Esophagus squamous epithelium (tissue), 5 donors: ENCODE results near the gene MEGF6. TPM values are rescaled to one million over a fixed set of nuclear protein-coding genes. Genes with fewer than 3 reads are reported as not detected.

ENCODE experiments used
- DNase-seq: peaks from one replicate; lab custom pipeline; 2025; lab: John Stamatoyannopoulos, UW
- H3K27ac ChIP-seq, 4 donors: fragments of 200-600 bp; sonication (generic); one replicate each; pipeline ENCODE4 v1.5.1; 2016 to 2019; ENCODE audit warnings: mild to moderate bottlenecking in 1 of 4
- H3K27me3 ChIP-seq, 4 donors: fragments of 200-600 bp; sonication (generic); 1 replicate in 3 of 4; 2 replicates in 1 of 4; pipeline versions ENCODE4 v1.5.1 to v1.6.0; 2017 to 2021; ENCODE audit warnings: antibody characterized with exemption in 1 of 4
- H3K36me3 ChIP-seq, 3 donors: fragments of 200-600 bp; sonication (generic); one replicate each; pipeline ENCODE4 v1.5.1; 2016 to 2019
- H3K4me1 ChIP-seq, 3 donors: fragments of 200-600 bp; sonication (generic); one replicate each; pipeline ENCODE4 v1.5.1; 2017 to 2019
- H3K4me3 ChIP-seq, 4 donors: fragments of 200-600 bp; sonication (generic); 1 replicate in 3 of 4; 2 replicates in 1 of 4; pipeline ENCODE4 v1.5.1; 2016 to 2019; ENCODE audit warnings: mild to moderate bottlenecking in 2 of 4, moderate library complexity in 1 of 4
- H3K9me3 ChIP-seq, 3 donors: fragments of 200-600 bp; sonication (generic); one replicate each; pipeline ENCODE4 v1.5.1; 2016 to 2019
- CTCF ChIP-seq, 6 experiments: fragments of 450-650 bp in 4 of 6; fragments of 200-600 bp in 2 of 6; sonication (generic) in 2 of 6; IDR thresholded peaks; one replicate each; pipeline ENCODE4 v1.5.1; 2016 to 2019; ENCODE audit warnings: antibody characterized with exemption in 6 of 6, mild to moderate bottlenecking in 4 of 6, moderate library complexity in 4 of 6
- POLR2A ChIP-seq, 4 donors: fragments of 450-650 bp; IDR thresholded peaks; one replicate each; pipeline ENCODE4 v1.6.1; 2017; ENCODE audit warnings: antibody characterized with exemption in 4 of 4, mild to moderate bottlenecking in 4 of 4, moderate library complexity in 3 of 4
- WGBS, 2 donors: methylation state at CpG; one replicate each; pipeline ENCODE4 v1.1.5; 2018; 5-methylcytosine and 5-hydroxymethylcytosine counted together
- intact Hi-C: fragments of 100-400 bp; cut with DNase I; formaldehyde crosslinking; loops from one replicate; pipeline ENCODE4 v1.15.0; 2022
- total RNA-seq, 4 donors: library from RNA; depleted of rRNA; stranded (reverse); fragments of >200 nt; gene quantifications; one replicate each; pipeline ENCODE4 v1.1.0, GENCODE V29; 2016
- donor health status: DM: yes; HTN: yes; CAD: no.

The MEGF6 gene
- total RNA-seq, 4 donors from 2014 or later: 8.8 to 27.1 (median 16.8) TPM

GRCh38 chr1:3632298-3632697 is 21.0 kb upstream of the MEGF6 start:
- Histone ChIP-seq H3K9me3 (no peaks in the 10 kb centered on the region), H3K36me3 (peaks cover 29 to 100% (median 31%) of the 10 kb centered on the region in 3 donors), H3K4me3 (no peak overlapping the region), H3K4me1 (peaks cover 8 to 25% (median 13%) of the 10 kb centered on the region in 3 donors), H3K27ac (peak overlapping the region; percentile 0 to 77 (median 44)), H3K27me3 (no peaks in the 10 kb centered on the region)
- WGBS, 2 donors: 84 to 85% methylated on average over 12 of the region's 17 CpGs
- DNase-seq: no peak
- TF ChIP-seq CTCF (IDR thresholded peaks at IDR 0.05) (no peak), POLR2A (IDR thresholded peaks at IDR 0.05) (no peak)
- intact Hi-C loops: no loop called here

GRCh38 chr1:3631320-3632260 is 20.3 kb upstream of the MEGF6 start:
- 46 to 61% methylated on average over 15 to 18 of the region's 36 CpGs for WGBS, 2 donors
- intact Hi-C loops: no loop called here
- peaks cover 8 to 26% (median 13%) of the 10 kb centered on the region in 3 donors for H3K4me1 ChIP-seq
- H3K36me3 ChIP-seq: peaks cover 24 to 100% (median 32%) of the 10 kb centered on the region in 3 donors
- no peaks in the 10 kb centered on the region for H3K27me3 ChIP-seq
- TF ChIP-seq POLR2A (IDR thresholded peaks at IDR 0.05): no peak
- no peak for TF ChIP-seq CTCF (IDR thresholded peaks at IDR 0.05)
- peak overlapping the region; percentile 26 to 77 (median 62) for H3K27ac ChIP-seq
- no peak overlapping the region for H3K4me3 ChIP-seq
- no peaks in the 10 kb centered on the region for H3K9me3 ChIP-seq
- DNase-seq: no peak

- no peaks in the 10 kb centered on the region for H3K9me3 ChIP-seq
- intact Hi-C loops: no loop called here
- no peaks in the 10 kb centered on the region for H3K27me3 ChIP-seq
- H3K4me1 ChIP-seq: peaks cover 11 to 33% (median 15%) of the 10 kb centered on the region in 3 donors
- DNase-seq: no peak
- TF ChIP-seq CTCF (IDR thresholded peaks at IDR 0.05) (no peak), POLR2A (IDR thresholded peaks at IDR 0.05) (no peak)
- 80% methylated on average over 2 to 8 of the region's 9 CpGs for WGBS, 2 donors
- H3K36me3 ChIP-seq: peaks cover 20 to 96% (median 26%) of the 10 kb centered on the region in 3 donors
- peak overlapping the region in 3 of 4 donors; percentile 61 to 77 (median 63) for H3K27ac ChIP-seq
- H3K4me3 ChIP-seq: no peak overlapping the region
These were observed 19.6 kb upstream of the MEGF6 start for GRCh38 chr1:3630914-3631313.

GRCh38 chr1:3630161-3630611 is 18.9 kb upstream of the MEGF6 start:
- Histone ChIP-seq H3K27me3 (no peaks in the 10 kb centered on the region), H3K4me1 (peaks cover 18 to 40% (median 20%) of the 10 kb centered on the region in 3 donors), H3K9me3 (no peaks in the 10 kb centered on the region), H3K4me3 (no peak overlapping the region), H3K36me3 (peaks cover 20 to 89% (median 23%) of the 10 kb centered on the region in 3 donors), H3K27ac (no peak overlapping the region)
- TF ChIP-seq POLR2A (IDR thresholded peaks at IDR 0.05): no peak
- TF ChIP-seq CTCF (IDR thresholded peaks at IDR 0.05): no peak
- WGBS, 2 donors: 73 to 81% methylated on average over 4 of the region's 11 CpGs
- no peak for DNase-seq
- intact Hi-C loops: no loop called here
